Neutrophil (primary cell): ENCODE results near the gene GRWD1.
"Not testable (repeated sequence)": the region's sequence is repeated elsewhere in the genome, so short reads cannot be mapped to it uniquely, and the experiment has no call there.

ENCODE experiments used
- H3K27ac ChIP-seq: fragments of 200-600 bp; sonication (generic); 2 replicates; pipeline ENCODE4 v1.5.1; 2016; ENCODE audit warnings: mild to moderate bottlenecking, moderate library complexity
- H3K27me3 ChIP-seq: fragments of 200-600 bp; sonication (generic); 2 replicates; pipeline ENCODE4 v1.6.0; 2016; ENCODE audit warnings: mild to moderate bottlenecking
- H3K36me3 ChIP-seq: fragments of 200-600 bp; sonication (generic); 2 replicates; pipeline ENCODE4 v1.5.1; 2017
- H3K4me1 ChIP-seq, 2 experiments: fragments of 200-600 bp in 1 of 2; sonication (generic) in 1 of 2; 1 replicate in 1 of 2; 2 replicates in 1 of 2; pipeline versions ENCODE4 v1.5.1 to v1.6.1; 2013 to 2016; ENCODE audit warnings: low read depth in 1 of 2, low read length in 1 of 2, mild to moderate bottlenecking in 1 of 2, moderate library complexity in 1 of 2; ENCODE audit not compliant: control insufficient read depth in 1 of 2, insufficient read depth in 1 of 2
- H3K4me3 ChIP-seq, 2 experiments: fragments of 200-600 bp in 1 of 2; sonication (generic) in 1 of 2; 1 replicate in 1 of 2; 2 replicates in 1 of 2; pipeline ENCODE4 v1.5.1; 2013 to 2016; ENCODE audit warnings: low read depth in 1 of 2, low read length in 1 of 2, mild to moderate bottlenecking in 1 of 2, moderate library complexity in 1 of 2
- H3K9me3 ChIP-seq: fragments of 200-600 bp; sonication (generic); 2 replicates; pipeline ENCODE4 v1.5.1; 2016
- CTCF ChIP-seq: fragments of 200-600 bp; sonication (generic); IDR thresholded peaks from 2 replicates; pipeline ENCODE4 v1.5.1; 2016; ENCODE audit warnings: antibody characterized with exemption

GRWD1 gene

DNA sequence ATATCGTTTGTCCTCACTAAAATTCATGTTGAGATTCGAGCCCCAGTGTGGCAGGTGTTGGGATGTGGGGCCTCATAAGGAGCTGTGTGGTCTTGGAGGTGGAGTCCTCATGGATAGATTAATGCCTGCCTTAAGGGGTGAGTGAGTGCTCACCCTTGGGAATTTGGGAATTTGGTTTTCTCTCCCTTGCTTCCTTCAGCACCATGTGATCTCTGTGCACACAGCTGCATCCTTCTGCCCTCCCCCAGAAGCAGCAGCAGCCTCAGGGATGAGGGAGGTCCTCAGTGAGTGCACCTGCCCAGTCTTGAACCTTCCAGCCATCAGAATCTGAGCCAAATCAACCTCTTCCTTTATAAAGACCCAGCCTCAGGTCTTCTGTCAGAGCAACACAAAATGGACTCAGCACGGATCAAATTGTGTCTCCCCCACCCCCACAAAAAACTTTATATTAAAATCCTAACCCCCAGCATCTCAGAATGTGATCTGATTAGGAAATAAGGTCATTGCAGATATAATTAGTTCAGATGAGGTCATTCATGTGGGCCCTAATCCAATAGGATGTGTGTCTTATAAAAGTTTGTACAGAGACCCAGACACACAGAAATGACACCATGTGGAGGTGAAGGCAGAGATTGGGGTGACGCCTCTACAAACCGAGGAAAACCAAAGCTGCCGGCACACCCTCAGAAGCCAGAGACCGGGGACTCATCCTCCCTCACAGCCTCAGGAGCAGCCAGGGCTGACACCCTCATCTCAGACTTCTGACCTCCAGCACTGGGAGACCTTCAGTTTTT lies 36.3 kb downstream of the GRWD1 start:
- Histone ChIP-seq H3K27me3 (peaks cover 29% of the 10 kb centered on the region), H3K4me1 (peaks cover 10 to 15% of the 10 kb centered on the region in 2 experiments), H3K9me3 (no peaks in the 10 kb centered on the region), H3K4me3 (no peak overlapping the region), H3K36me3 (peaks cover 30% of the 10 kb centered on the region), H3K27ac (no peak overlapping the region)
- no peak for TF ChIP-seq CTCF

GRCh38 chr19:48483301-48483700 lies 37.5 kb downstream of the GRWD1 start:
- Histone ChIP-seq H3K27me3 (peaks cover 36% of the 10 kb centered on the region), H3K9me3 (no peaks in the 10 kb centered on the region), H3K4me1 (peaks cover 10 to 15% of the 10 kb centered on the region in 2 experiments), H3K27ac (no peak overlapping the region), H3K4me3 (no peak overlapping the region), H3K36me3 (peaks cover 17% of the 10 kb centered on the region)
- TF ChIP-seq CTCF, result no peak

GRCh38 chr19:48484247-48484893 lies 38.6 kb downstream of the GRWD1 start:
- H3K36me3 ChIP-seq, result peaks cover 7% of the 10 kb centered on the region
- no peak overlapping the region for H3K4me3 ChIP-seq
- H3K27ac ChIP-seq, result no peak overlapping the region
- peaks cover 37% of the 10 kb centered on the region for H3K27me3 ChIP-seq
- no peak for TF ChIP-seq CTCF
- H3K4me1 ChIP-seq, result peaks cover 10 to 15% of the 10 kb centered on the region in 2 experiments
- no peaks in the 10 kb centered on the region for H3K9me3 ChIP-seq

GRCh38 chr19:48484931-48485612 lies 39.3 kb downstream of the GRWD1 start:
- no peak for TF ChIP-seq CTCF
- H3K4me1 ChIP-seq, result peaks cover 10 to 12% of the 10 kb centered on the region in 2 experiments
- H3K4me3 ChIP-seq, result no peak overlapping the region
- no peaks in the 10 kb centered on the region for H3K9me3 ChIP-seq
- H3K27ac ChIP-seq, result no peak overlapping the region
- peaks cover 38% of the 10 kb centered on the region for H3K27me3 ChIP-seq
- H3K36me3 ChIP-seq, result no peaks in the 10 kb centered on the region

DNA sequence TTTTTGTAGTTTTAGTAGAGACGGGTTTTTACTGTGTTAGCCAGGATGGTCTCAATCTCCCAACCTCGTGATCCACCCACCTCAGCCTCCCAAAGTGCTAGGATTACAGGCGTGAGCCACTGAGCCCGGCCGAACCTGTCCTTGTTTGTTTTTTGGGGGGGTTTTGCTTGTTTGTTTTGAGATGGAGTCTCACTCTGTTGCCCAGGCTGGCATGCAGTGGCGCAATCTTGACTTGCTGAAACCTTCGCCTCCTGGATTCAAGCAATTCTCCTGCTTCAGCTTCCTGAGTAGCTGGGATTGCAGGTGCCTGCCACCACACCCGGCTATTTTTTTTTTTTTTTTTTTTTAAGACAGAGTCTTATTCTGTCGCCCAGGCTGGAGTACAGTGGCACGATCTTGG lies 40.9 kb downstream of the GRWD1 start:
- Histone ChIP-seq H3K27me3 (peaks cover 38% of the 10 kb centered on the region), H3K4me1 (peaks cover 0 to 12% of the 10 kb centered on the region in 2 experiments)
- not testable (repeated sequence) for H3K4me3 ChIP-seq, H3K27ac ChIP-seq, H3K9me3 ChIP-seq, H3K36me3 ChIP-seq
